ENCODE results near the gene FOXC2.
A peak's percentile ranks its signal among the peaks of the same experiment; 100 is the strongest.

Gene FOXC2

GRCh38 chr16:86549076-86549892 is 17.3 kb upstream of the FOXC2 start:
- TF ChIP-seq POLR2AphosphoS5 (IDR thresholded peaks at IDR 0.05; ENCODE audit: low read depth, low read length) (no peak), POLR2A (IDR thresholded peaks at IDR 0.05; ENCODE audit: low read depth, low read length) (no peak), TAF1 (IDR thresholded peaks at IDR 0.05; ENCODE audit: borderline replicate concordance, low read depth, low read length) (no peak)
- DNase-seq (ENCODE audit: insufficient read length) (no peak), FAIRE-seq (no peak)

- FAIRE-seq (no peak), DNase-seq (ENCODE audit: insufficient read length) (no peak)
- TF ChIP-seq POLR2AphosphoS5 (IDR thresholded peaks at IDR 0.05; ENCODE audit: low read depth, low read length): no peak
- TF ChIP-seq TAF1 (IDR thresholded peaks at IDR 0.05; ENCODE audit: borderline replicate concordance, low read depth, low read length): no peak
- TF ChIP-seq POLR2A (IDR thresholded peaks at IDR 0.05; ENCODE audit: low read depth, low read length): no peak
Measured at GRCh38 chr16:86549893-86550190, 16.8 kb upstream of the FOXC2 start.

GRCh38 chr16:86550281-86550680 is 16.3 kb upstream of the FOXC2 start:
- DNase-seq (ENCODE audit: insufficient read length): no peak
- TF ChIP-seq POLR2A (IDR thresholded peaks at IDR 0.05; ENCODE audit: low read depth, low read length): no peak
- TF ChIP-seq TAF1 (IDR thresholded peaks at IDR 0.05; ENCODE audit: borderline replicate concordance, low read depth, low read length): no peak
- TF ChIP-seq POLR2AphosphoS5 (IDR thresholded peaks at IDR 0.05; ENCODE audit: low read depth, low read length): no peak
- FAIRE-seq: no peak

- DNase-seq (ENCODE audit: insufficient read length) (no peak), FAIRE-seq (no peak)
- no peak for TF ChIP-seq TAF1 (IDR thresholded peaks at IDR 0.05; ENCODE audit: borderline replicate concordance, low read depth, low read length)
- no peak for TF ChIP-seq POLR2AphosphoS5 (IDR thresholded peaks at IDR 0.05; ENCODE audit: low read depth, low read length)
- TF ChIP-seq POLR2A (IDR thresholded peaks at IDR 0.05; ENCODE audit: low read depth, low read length): no peak
Measured at GRCh38 chr16:86553356-86553755, 13.3 kb upstream of the FOXC2 start.

GRCh38 chr16:86554599-86554916 is 12.1 kb upstream of the FOXC2 start:
- no peak for FAIRE-seq
- no peak for DNase-seq (ENCODE audit: insufficient read length)
- TF ChIP-seq POLR2AphosphoS5 (IDR thresholded peaks at IDR 0.05; ENCODE audit: low read depth, low read length) (no peak), POLR2A (IDR thresholded peaks at IDR 0.05; ENCODE audit: low read depth, low read length) (no peak), TAF1 (IDR thresholded peaks at IDR 0.05; ENCODE audit: borderline replicate concordance, low read depth, low read length) (no peak)

GRCh38 chr16:86554917-86555703 is 11.5 kb upstream of the FOXC2 start, which contains the start of gene MTHFSD:
TSS of gene MTHFSD (minus strand) at chr16:86555235. CDS start at chr16:86555184, 51 bp downstream.
- DNase-seq (ENCODE audit: insufficient read length): peak; percentile 97
- FAIRE-seq: peak; percentile 98
- TF ChIP-seq POLR2AphosphoS5 (IDR thresholded peaks at IDR 0.05; ENCODE audit: low read depth, low read length): peak; percentile 87
- peak; percentile 37; the same call in 1 of the 2 replicates for TF ChIP-seq TAF1 (IDR thresholded peaks at IDR 0.05; ENCODE audit: borderline replicate concordance, low read depth, low read length)
- TF ChIP-seq POLR2A (IDR thresholded peaks at IDR 0.05; ENCODE audit: low read depth, low read length): peak; percentile 90

- no peak for TF ChIP-seq POLR2A (IDR thresholded peaks at IDR 0.05; ENCODE audit: low read depth, low read length)
- no peak for TF ChIP-seq POLR2AphosphoS5 (IDR thresholded peaks at IDR 0.05; ENCODE audit: low read depth, low read length)
- TF ChIP-seq TAF1 (IDR thresholded peaks at IDR 0.05; ENCODE audit: borderline replicate concordance, low read depth, low read length): no peak
- no peak for DNase-seq (ENCODE audit: insufficient read length)
- no peak for FAIRE-seq
Measured at GRCh38 chr16:86555704-86556075, 10.9 kb upstream of the FOXC2 start.

GRCh38 chr16:86556576-86556975 is 10.1 kb upstream of the FOXC2 start:
- no peak for DNase-seq (ENCODE audit: insufficient read length)
- TF ChIP-seq POLR2A (IDR thresholded peaks at IDR 0.05; ENCODE audit: low read depth, low read length) (no peak), TAF1 (IDR thresholded peaks at IDR 0.05; ENCODE audit: borderline replicate concordance, low read depth, low read length) (no peak)
- FAIRE-seq: no peak

- no peak for TF ChIP-seq POLR2AphosphoS5 (IDR thresholded peaks at IDR 0.05; ENCODE audit: low read depth, low read length)
- no peak for TF ChIP-seq TAF1 (IDR thresholded peaks at IDR 0.05; ENCODE audit: borderline replicate concordance, low read depth, low read length)
- no peak for TF ChIP-seq POLR2A (IDR thresholded peaks at IDR 0.05; ENCODE audit: low read depth, low read length)
- DNase-seq (ENCODE audit: insufficient read length) (no peak), FAIRE-seq (no peak)
Measured at GRCh38 chr16:86557587-86557986, 9.0 kb upstream of the FOXC2 start.

- no peak for TF ChIP-seq TAF1 (IDR thresholded peaks at IDR 0.05; ENCODE audit: borderline replicate concordance, low read depth, low read length)
- TF ChIP-seq POLR2AphosphoS5 (IDR thresholded peaks at IDR 0.05; ENCODE audit: low read depth, low read length): no peak
- DNase-seq (ENCODE audit: insufficient read length) (no peak), FAIRE-seq (no peak)
Measured at GRCh38 chr16:86558355-86559193, 8.1 kb upstream of the FOXC2 start.

GRCh38 chr16:86559802-86560305 is 6.8 kb upstream of the FOXC2 start:
- FAIRE-seq: no peak
- TF ChIP-seq TAF1 (IDR thresholded peaks at IDR 0.05; ENCODE audit: borderline replicate concordance, low read depth, low read length) (no peak), POLR2A (IDR thresholded peaks at IDR 0.05; ENCODE audit: low read depth, low read length) (no peak), POLR2AphosphoS5 (IDR thresholded peaks at IDR 0.05; ENCODE audit: low read depth, low read length) (no peak)
- no peak for DNase-seq (ENCODE audit: insufficient read length)
